Measurements from ENCODE around the gene DISP2. TPM values are rescaled to one million over a fixed set of nuclear protein-coding genes. Genes with fewer than 3 reads are reported as not detected.
A peak's percentile ranks its signal among the peaks of the same experiment; 100 is the strongest.

Gene DISP2
- total RNA-seq, 1 donor from 2014 or later, result 0.38 TPM

DNA sequence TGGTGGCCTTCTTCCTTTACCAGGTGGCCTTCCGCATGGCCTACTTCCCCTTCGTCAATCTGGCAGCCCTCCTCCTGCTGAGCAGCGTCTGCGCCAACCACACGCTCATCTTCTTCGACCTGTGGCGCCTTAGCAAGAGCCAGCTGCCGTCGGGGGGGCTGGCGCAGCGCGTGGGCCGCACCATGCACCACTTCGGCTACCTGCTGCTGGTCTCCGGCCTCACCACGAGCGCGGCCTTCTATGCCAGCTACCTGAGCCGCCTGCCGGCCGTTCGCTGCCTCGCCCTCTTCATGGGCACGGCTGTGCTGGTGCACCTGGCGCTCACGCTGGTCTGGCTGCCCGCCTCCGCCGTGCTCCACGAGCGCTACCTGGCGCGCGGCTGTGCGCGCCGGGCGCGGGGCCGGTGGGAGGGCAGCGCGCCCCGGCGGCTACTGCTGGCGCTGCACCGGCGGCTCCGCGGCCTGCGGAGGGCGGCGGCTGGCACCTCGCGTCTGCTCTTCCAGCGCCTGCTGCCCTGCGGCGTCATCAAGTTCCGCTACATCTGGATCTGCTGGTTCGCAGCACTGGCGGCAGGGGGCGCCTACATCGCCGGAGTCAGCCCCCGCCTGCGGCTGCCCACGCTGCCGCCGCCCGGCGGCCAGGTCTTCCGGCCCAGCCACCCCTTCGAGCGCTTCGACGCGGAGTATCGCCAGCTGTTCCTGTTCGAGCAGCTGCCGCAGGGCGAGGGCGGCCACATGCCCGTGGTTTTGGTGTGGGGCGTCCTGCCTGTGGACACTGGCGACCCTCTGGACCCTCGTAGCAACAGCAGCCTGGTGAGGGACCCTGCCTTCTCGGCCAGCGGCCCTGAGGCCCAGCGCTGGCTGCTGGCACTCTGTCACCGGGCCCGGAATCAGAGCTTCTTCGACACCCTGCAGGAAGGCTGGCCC, 9.9 kb downstream of the DISP2 start:
- CTCF ChIA-PET, result interaction anchor here (0.9 to 3.2 kb wide), 7 partner anchors 15 to 54 kb away, joined by 3 to 21 read pairs (median 4); partner anchors contain the start of genes IVD and KNSTRN
- Mint-ChIP-seq H3K4me1 (peaks cover 13% of the 10 kb centered on the region), H3K27ac (peak overlapping the region; percentile 82), H3K36me3 (ENCODE audit: low read depth) (no peaks in the 10 kb centered on the region), H3K27me3 (no peaks in the 10 kb centered on the region), H3K4me3 (peak overlapping the region; percentile 83), H3K9me3 (no peaks in the 10 kb centered on the region)
- peak; percentile 78 for DNase-seq
- peak; percentile 93 for ATAC-seq (ENCODE audit: low read depth)
- intact Hi-C loops (cut with micrococcal nuclease), result loop anchor here (1.0 to 10.0 kb wide), 7 partner anchors 10 to 417 kb away; partner anchors contain the start of genes DISP2 and KNSTRN
- TF ChIP-seq CTCF (IDR thresholded peaks at IDR 0.05), result no peak
- POLR2A ChIA-PET, result interaction anchor here (0.6 to 2.3 kb wide), 6 partner anchors 9 to 254 kb away, joined by 3 to 9 read pairs (median 4); partner anchors contain the start of gene BAHD1

- Mint-ChIP-seq H3K36me3 (ENCODE audit: low read depth) (no peaks in the 10 kb centered on the region), H3K27me3 (no peaks in the 10 kb centered on the region), H3K27ac (peak overlapping the region; percentile 3), H3K4me1 (peaks cover 13% of the 10 kb centered on the region), H3K4me3 (no peak overlapping the region), H3K9me3 (no peaks in the 10 kb centered on the region)
- intact Hi-C loops (cut with micrococcal nuclease), result loop anchor here (1.0 to 10.0 kb wide), 6 partner anchors 13 to 416 kb away; partner anchors contain the start of gene KNSTRN
- no peak for DNase-seq
- no peak for ATAC-seq (ENCODE audit: low read depth)
- TF ChIP-seq CTCF (IDR thresholded peaks at IDR 0.05), result no peak
- ChIA-PET CTCF (interaction anchor here (0.9 to 3.2 kb wide), 4 partner anchors 14 to 53 kb away, joined by 3 to 21 read pairs (median 6); partner anchors contain the start of gene KNSTRN), POLR2A (interaction anchor here (0.6 to 2.3 kb wide), 3 partner anchors 30 to 39 kb away, joined by 4 to 9 read pairs (median 6); partner anchors contain the start of gene IVD)
Observed at GRCh38 chr15:40368719-40369473, 10.9 kb downstream of the DISP2 start.

- H3K36me3 Mint-ChIP-seq (ENCODE audit: low read depth), result no peaks in the 10 kb centered on the region
- POLR2A ChIA-PET, result interaction anchor here (0.6 to 1.1 kb wide), 2 partner anchors 30 to 36 kb away, joined by 4 to 6 read pairs; partner anchors contain the start of gene IVD
- TF ChIP-seq CTCF (IDR thresholded peaks at IDR 0.05), result no peak
- ATAC-seq (ENCODE audit: low read depth) (no peak), DNase-seq (no peak)
- CTCF ChIA-PET, result interaction anchor here (1.2 to 3.2 kb wide), 2 partner anchors 50 to 53 kb away, joined by 3 to 21 read pairs; no protein-coding TSS in a partner anchor
- intact Hi-C loops (cut with micrococcal nuclease), result loop anchor here (10.0 kb wide), 1 partner anchor 415 kb away; no protein-coding TSS in a partner anchor
- H3K9me3 Mint-ChIP-seq, result no peaks in the 10 kb centered on the region
- no peak overlapping the region for H3K27ac Mint-ChIP-seq
- H3K27me3 Mint-ChIP-seq, result no peaks in the 10 kb centered on the region
- H3K4me3 Mint-ChIP-seq, result no peak overlapping the region
- H3K4me1 Mint-ChIP-seq, result peaks cover 13% of the 10 kb centered on the region
Observed at GRCh38 chr15:40369474-40369869, 11.5 kb downstream of the DISP2 start.

GRCh38 chr15:40369971-40370370, 12.0 kb downstream of the DISP2 start:
- ChIA-PET POLR2A (no interaction called here), CTCF (interaction anchor here (3.2 kb wide), 1 partner anchor 52 kb away, joined by 21 read pairs; no protein-coding TSS in a partner anchor)
- Mint-ChIP-seq H3K27ac (no peak overlapping the region), H3K4me1 (peaks cover 13% of the 10 kb centered on the region), H3K4me3 (no peak overlapping the region), H3K27me3 (no peaks in the 10 kb centered on the region), H3K36me3 (ENCODE audit: low read depth) (no peaks in the 10 kb centered on the region), H3K9me3 (no peaks in the 10 kb centered on the region)
- no peak for TF ChIP-seq CTCF (IDR thresholded peaks at IDR 0.05)
- no peak for ATAC-seq (ENCODE audit: low read depth)
- no peak for DNase-seq
- intact Hi-C loops (cut with micrococcal nuclease), result loop anchor here (10.0 kb wide), 1 partner anchor 415 kb away; no protein-coding TSS in a partner anchor

Data from activated B cell treated with CpG ODN at 0.5 μM for 24 hours (primary cell).